ENCODE measurements around the gene TMEM203.
A peak's percentile ranks its signal among the peaks of the same experiment; 100 is the strongest.

TMEM203 gene

GRCh38 chr9:137176302-137177182 lies 28.9 kb downstream of the TMEM203 start:
- DNase-seq, result no peak

GRCh38 chr9:137175345-137175961 lies 30.0 kb downstream of the TMEM203 start:
- DNase-seq, result no peak

- DNase-seq, result no peak
Measured at GRCh38 chr9:137174722-137175293, 30.6 kb downstream of the TMEM203 start.

GRCh38 chr9:137173796-137174664 lies 31.4 kb downstream of the TMEM203 start:
- no peak for DNase-seq

- DNase-seq, result no peak
Measured at GRCh38 chr9:137172901-137173795, 32.3 kb downstream of the TMEM203 start.

GRCh38 chr9:137171149-137171900 lies 34.1 kb downstream of the TMEM203 start:
- DNase-seq, result no peak

- no peak for DNase-seq
Measured at GRCh38 chr9:137170486-137171148, 34.8 kb downstream of the TMEM203 start.

GRCh38 chr9:137169896-137170358 lies 35.5 kb downstream of the TMEM203 start, which contains the start of gene LRRC26:
LRRC26 (minus strand) TSS chr9:137170051; CDS start chr9:137169943, 108 bp downstream.
- no peak for DNase-seq

GRCh38 chr9:137168904-137169856 lies 36.3 kb downstream of the TMEM203 start:
- DNase-seq, result peak; percentile 73

- no peak for DNase-seq
Measured at GRCh38 chr9:137168573-137168903, 36.9 kb downstream of the TMEM203 start.

- peak; percentile 56 for DNase-seq
Measured at GRCh38 chr9:137167747-137168572, 37.5 kb downstream of the TMEM203 start.

- DNase-seq, result no peak
Measured at GRCh38 chr9:137167277-137167746, 38.1 kb downstream of the TMEM203 start.

GRCh38 chr9:137166380-137167229 lies 38.8 kb downstream of the TMEM203 start:
- DNase-seq, result no peak

- no peak for DNase-seq
Measured at GRCh38 chr9:137165250-137165836, 40.1 kb downstream of the TMEM203 start.

- DNase-seq, result no peak
Measured at GRCh38 chr9:137164370-137165249, 40.8 kb downstream of the TMEM203 start.

GRCh38 chr9:137163805-137164204 lies 41.6 kb downstream of the TMEM203 start:
- no peak for DNase-seq
